Activated CD4-positive, alpha-beta T cell treated with anti-CD3 and anti-CD28 coated beads, Interleukin-2, amount 50 U/mL, for 16 hours (primary cell): ENCODE results near the gene IFNAR1.

Source experiments
- DNase-seq: peaks from one replicate; pipeline ENCODE4 v3.0.0-alpha.2; 2020

IFNAR1 gene

GRCh38 chr21:33403786-33404585, 79.2 kb downstream of the IFNAR1 start:
- no peak for DNase-seq

- peak; percentile 19 for DNase-seq
These were observed 81.7 kb downstream of the IFNAR1 start for GRCh38 chr21:33406493-33406892.
